ENCODE data around the gene NDST4.

The NDST4 gene

GRCh38 chr4:114807759-114808404 lies 305.5 kb downstream of the NDST4 start:
- peak; percentile 47 for DNase-seq
- Mint-ChIP-seq H3K4me1 (peaks cover 6% of the 10 kb centered on the region), H3K27ac (no peak overlapping the region), H3K9me3 (no peaks in the 10 kb centered on the region), H3K27me3 (ENCODE audit: low read depth, poor library complexity) (peaks cover 3% of the 10 kb centered on the region), H3K4me3 (no peak overlapping the region), H3K36me3 (ENCODE audit: low read depth) (no peaks in the 10 kb centered on the region)
- TF ChIP-seq, protein P1, sequence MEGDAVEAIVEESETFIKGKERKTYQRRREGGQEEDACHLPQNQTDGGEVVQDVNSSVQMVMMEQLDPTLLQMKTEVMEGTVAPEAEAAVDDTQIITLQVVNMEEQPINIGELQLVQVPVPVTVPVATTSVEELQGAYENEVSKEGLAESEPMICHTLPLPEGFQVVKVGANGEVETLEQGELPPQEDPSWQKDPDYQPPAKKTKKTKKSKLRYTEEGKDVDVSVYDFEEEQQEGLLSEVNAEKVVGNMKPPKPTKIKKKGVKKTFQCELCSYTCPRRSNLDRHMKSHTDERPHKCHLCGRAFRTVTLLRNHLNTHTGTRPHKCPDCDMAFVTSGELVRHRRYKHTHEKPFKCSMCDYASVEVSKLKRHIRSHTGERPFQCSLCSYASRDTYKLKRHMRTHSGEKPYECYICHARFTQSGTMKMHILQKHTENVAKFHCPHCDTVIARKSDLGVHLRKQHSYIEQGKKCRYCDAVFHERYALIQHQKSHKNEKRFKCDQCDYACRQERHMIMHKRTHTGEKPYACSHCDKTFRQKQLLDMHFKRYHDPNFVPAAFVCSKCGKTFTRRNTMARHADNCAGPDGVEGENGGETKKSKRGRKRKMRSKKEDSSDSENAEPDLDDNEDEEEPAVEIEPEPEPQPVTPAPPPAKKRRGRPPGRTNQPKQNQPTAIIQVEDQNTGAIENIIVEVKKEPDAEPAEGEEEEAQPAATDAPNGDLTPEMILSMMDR (IDR thresholded peaks at IDR 0.05) = peak; percentile 81

- no peaks in the 10 kb centered on the region for H3K36me3 Mint-ChIP-seq (ENCODE audit: low read depth)
- no peak overlapping the region for H3K27ac Mint-ChIP-seq
- DNase-seq = no peak
- peaks cover 6% of the 10 kb centered on the region for H3K4me1 Mint-ChIP-seq
- H3K4me3 Mint-ChIP-seq = no peak overlapping the region
- no peaks in the 10 kb centered on the region for H3K9me3 Mint-ChIP-seq
- peaks cover 3% of the 10 kb centered on the region for H3K27me3 Mint-ChIP-seq (ENCODE audit: low read depth, poor library complexity)
- TF ChIP-seq, protein P1 (IDR thresholded peaks at IDR 0.05) = no peak
Measured at GRCh38 chr4:114807357-114807756, 306.1 kb downstream of the NDST4 start.

GRCh38 chr4:114791976-114792375 lies 321.4 kb downstream of the NDST4 start:
- Mint-ChIP-seq H3K27me3 (ENCODE audit: low read depth, poor library complexity) (peaks cover 10% of the 10 kb centered on the region), H3K9me3 (no peaks in the 10 kb centered on the region), H3K36me3 (ENCODE audit: low read depth) (no peaks in the 10 kb centered on the region), H3K4me1 (peaks cover 5% of the 10 kb centered on the region), H3K27ac (no peak overlapping the region), H3K4me3 (no peak overlapping the region)
- TF ChIP-seq, protein P1 (IDR thresholded peaks at IDR 0.05) = no peak
- DNase-seq = no peak

GRCh38 chr4:114785570-114785969 lies 327.9 kb downstream of the NDST4 start:
- H3K27me3 Mint-ChIP-seq (ENCODE audit: low read depth, poor library complexity) = peaks cover 19% of the 10 kb centered on the region
- no peak for DNase-seq
- H3K4me1 Mint-ChIP-seq = peaks cover 18% of the 10 kb centered on the region
- no peak overlapping the region for H3K27ac Mint-ChIP-seq
- no peaks in the 10 kb centered on the region for H3K36me3 Mint-ChIP-seq (ENCODE audit: low read depth)
- H3K9me3 Mint-ChIP-seq = no peaks in the 10 kb centered on the region
- H3K4me3 Mint-ChIP-seq = no peak overlapping the region
- TF ChIP-seq, protein P1 (IDR thresholded peaks at IDR 0.05) = no peak

DNA sequence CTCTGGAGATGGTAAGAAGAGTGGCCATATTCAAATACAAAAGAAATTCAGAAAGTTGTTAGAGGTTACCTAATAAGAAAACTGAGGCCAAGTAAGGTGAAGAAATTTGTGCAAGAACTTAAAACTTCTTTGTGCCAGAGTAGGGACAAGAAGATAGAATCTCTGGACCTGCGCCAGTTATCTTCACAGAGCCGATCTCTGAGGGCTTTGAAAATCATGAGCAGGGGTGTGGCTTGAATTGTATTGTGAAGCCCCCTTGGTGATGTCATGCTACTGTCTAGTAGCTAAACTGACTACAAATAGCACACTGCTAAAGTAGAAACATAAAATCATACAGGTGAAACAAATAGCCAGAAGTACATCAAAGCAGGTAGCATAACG lies 330.2 kb downstream of the NDST4 start:
- Mint-ChIP-seq H3K4me3 (no peak overlapping the region), H3K9me3 (no peaks in the 10 kb centered on the region), H3K36me3 (ENCODE audit: low read depth) (no peaks in the 10 kb centered on the region), H3K27me3 (ENCODE audit: low read depth, poor library complexity) (peaks cover 19% of the 10 kb centered on the region), H3K4me1 (peaks cover 18% of the 10 kb centered on the region), H3K27ac (no peak overlapping the region)
- TF ChIP-seq, protein P1 (IDR thresholded peaks at IDR 0.05) = no peak
- no peak for DNase-seq

All from nephron progenitor cell (in vitro differentiated cells).